Cerebellar cortex (tissue), 1 donor: ENCODE measurements around the gene ABCA4.

Experiments used
- DNase-seq: peaks from one replicate; pipeline ENCODE4 v3.0.0-alpha.2; 2015; ENCODE audit warnings: low spot score

ABCA4 gene

GRCh38 chr1:94083681-94084080, 37.3 kb downstream of the ABCA4 start:
- peak; percentile 90 for DNase-seq

- DNase-seq, result peak; percentile 89
Measured at GRCh38 chr1:94081566-94082344, 39.2 kb downstream of the ABCA4 start.

GRCh38 chr1:94079989-94080388, 41.0 kb downstream of the ABCA4 start:
- DNase-seq, result no peak

- DNase-seq, result no peak
Measured at GRCh38 chr1:94079080-94079940, 41.6 kb downstream of the ABCA4 start.

- no peak for DNase-seq
Measured at GRCh38 chr1:94072840-94073522, 48.0 kb downstream of the ABCA4 start.

GRCh38 chr1:94071976-94072375, 49.0 kb downstream of the ABCA4 start:
- no peak for DNase-seq

- no peak for DNase-seq
Measured at GRCh38 chr1:94071391-94071790, 49.6 kb downstream of the ABCA4 start.

- DNase-seq, result peak; percentile 78
Measured at GRCh38 chr1:94070865-94071264, 50.1 kb downstream of the ABCA4 start.

GRCh38 chr1:94069919-94070285, 51.0 kb downstream of the ABCA4 start:
- DNase-seq, result no peak

GRCh38 chr1:94068999-94069918, 51.7 kb downstream of the ABCA4 start:
- DNase-seq, result peak; percentile 72

GRCh38 chr1:94068096-94068998, 52.6 kb downstream of the ABCA4 start:
- DNase-seq, result no peak

GRCh38 chr1:94067196-94067595, 53.8 kb downstream of the ABCA4 start:
- no peak for DNase-seq

GRCh38 chr1:94063379-94063778, 57.6 kb downstream of the ABCA4 start:
- DNase-seq, result no peak

- DNase-seq, result peak; percentile 87
Measured at GRCh38 chr1:94061513-94062443, 59.2 kb downstream of the ABCA4 start.

GRCh38 chr1:94060720-94061119, 60.2 kb downstream of the ABCA4 start:
- DNase-seq, result no peak

GRCh38 chr1:94058766-94059165, 62.2 kb downstream of the ABCA4 start:
- no peak for DNase-seq

GRCh38 chr1:94056996-94057395, 64.0 kb downstream of the ABCA4 start:
- no peak for DNase-seq

- DNase-seq, result no peak
Measured at GRCh38 chr1:94056171-94056570, 64.8 kb downstream of the ABCA4 start.

GRCh38 chr1:94055459-94056122, 65.4 kb downstream of the ABCA4 start:
- DNase-seq, result no peak
